Breast epithelium (tissue), 3 donors: ENCODE results near the gene CLCN7.

ENCODE experiments used
- POLR2A ChIP-seq: fragments of 450-650 bp; IDR thresholded peaks from one replicate; pipeline ENCODE4 v1.6.1; 2016; ENCODE audit warnings: antibody characterized with exemption, mild to moderate bottlenecking, moderate library complexity
- POLR2AphosphoS5 ChIP-seq, 3 donors: sonication (generic); formaldehyde crosslinking; IDR thresholded peaks; one replicate each; pipeline ENCODE4 v1.6.1; 2017; ENCODE audit warnings: antibody characterized with exemption in 3 of 3
- TF ChIP-seq, protein P1 (sequence below), 3 donors: fragments of 450-650 bp; IDR thresholded peaks; one replicate each; pipeline ENCODE4 v1.5.1; 2016 to 2017; ENCODE audit warnings: antibody characterized with exemption in 3 of 3, mild to moderate bottlenecking in 3 of 3, moderate library complexity in 3 of 3

DNA sequence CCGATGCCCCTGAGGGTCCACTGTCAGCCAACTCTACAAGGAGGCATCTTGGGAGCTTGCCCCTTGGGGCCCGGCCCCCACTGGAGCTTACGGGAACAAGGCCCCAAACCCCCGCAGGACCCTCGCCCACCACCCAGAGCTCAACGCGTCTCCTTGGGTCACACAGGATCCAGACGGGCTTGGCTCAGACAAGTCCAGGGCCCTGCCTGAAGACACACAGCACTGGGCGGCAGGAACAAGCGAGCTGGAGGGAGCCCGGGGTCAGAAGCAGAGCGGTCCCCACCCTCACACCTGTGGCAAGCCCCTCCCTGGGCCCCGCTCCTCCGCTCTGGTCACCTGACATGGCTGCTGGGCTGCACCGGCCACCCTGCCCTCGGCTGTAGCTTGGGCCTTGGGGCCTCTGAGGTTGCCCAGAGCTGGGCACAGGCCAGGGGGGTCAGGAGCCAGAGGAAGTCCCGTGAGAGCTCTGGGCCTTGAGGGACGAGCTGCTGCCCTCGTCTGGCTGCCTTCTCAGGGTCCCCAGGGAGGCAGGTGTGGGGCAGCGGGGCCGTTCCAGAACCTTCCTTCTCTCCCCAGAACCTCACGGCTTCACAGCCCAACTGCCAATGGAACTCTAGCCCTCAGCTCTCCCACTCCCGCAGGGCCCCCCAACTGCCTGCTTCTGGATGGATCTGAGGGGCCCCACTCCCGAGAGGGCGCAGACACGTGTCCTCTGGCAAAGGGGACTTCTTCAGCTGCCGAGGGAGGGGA, 30.7 kb downstream of the CLCN7 start, which contains the start of gene CCDC154:
- TF ChIP-seq, protein P1, sequence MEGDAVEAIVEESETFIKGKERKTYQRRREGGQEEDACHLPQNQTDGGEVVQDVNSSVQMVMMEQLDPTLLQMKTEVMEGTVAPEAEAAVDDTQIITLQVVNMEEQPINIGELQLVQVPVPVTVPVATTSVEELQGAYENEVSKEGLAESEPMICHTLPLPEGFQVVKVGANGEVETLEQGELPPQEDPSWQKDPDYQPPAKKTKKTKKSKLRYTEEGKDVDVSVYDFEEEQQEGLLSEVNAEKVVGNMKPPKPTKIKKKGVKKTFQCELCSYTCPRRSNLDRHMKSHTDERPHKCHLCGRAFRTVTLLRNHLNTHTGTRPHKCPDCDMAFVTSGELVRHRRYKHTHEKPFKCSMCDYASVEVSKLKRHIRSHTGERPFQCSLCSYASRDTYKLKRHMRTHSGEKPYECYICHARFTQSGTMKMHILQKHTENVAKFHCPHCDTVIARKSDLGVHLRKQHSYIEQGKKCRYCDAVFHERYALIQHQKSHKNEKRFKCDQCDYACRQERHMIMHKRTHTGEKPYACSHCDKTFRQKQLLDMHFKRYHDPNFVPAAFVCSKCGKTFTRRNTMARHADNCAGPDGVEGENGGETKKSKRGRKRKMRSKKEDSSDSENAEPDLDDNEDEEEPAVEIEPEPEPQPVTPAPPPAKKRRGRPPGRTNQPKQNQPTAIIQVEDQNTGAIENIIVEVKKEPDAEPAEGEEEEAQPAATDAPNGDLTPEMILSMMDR (IDR thresholded peaks at IDR 0.05) = no peak
- no peak for TF ChIP-seq POLR2A
- no peak for TF ChIP-seq POLR2AphosphoS5 (IDR thresholded peaks at IDR 0.05)
